ENCODE measurements around the gene WNT3A.
A peak's percentile ranks its signal among the peaks of the same experiment; 100 is the strongest.

WNT3A gene

DNA sequence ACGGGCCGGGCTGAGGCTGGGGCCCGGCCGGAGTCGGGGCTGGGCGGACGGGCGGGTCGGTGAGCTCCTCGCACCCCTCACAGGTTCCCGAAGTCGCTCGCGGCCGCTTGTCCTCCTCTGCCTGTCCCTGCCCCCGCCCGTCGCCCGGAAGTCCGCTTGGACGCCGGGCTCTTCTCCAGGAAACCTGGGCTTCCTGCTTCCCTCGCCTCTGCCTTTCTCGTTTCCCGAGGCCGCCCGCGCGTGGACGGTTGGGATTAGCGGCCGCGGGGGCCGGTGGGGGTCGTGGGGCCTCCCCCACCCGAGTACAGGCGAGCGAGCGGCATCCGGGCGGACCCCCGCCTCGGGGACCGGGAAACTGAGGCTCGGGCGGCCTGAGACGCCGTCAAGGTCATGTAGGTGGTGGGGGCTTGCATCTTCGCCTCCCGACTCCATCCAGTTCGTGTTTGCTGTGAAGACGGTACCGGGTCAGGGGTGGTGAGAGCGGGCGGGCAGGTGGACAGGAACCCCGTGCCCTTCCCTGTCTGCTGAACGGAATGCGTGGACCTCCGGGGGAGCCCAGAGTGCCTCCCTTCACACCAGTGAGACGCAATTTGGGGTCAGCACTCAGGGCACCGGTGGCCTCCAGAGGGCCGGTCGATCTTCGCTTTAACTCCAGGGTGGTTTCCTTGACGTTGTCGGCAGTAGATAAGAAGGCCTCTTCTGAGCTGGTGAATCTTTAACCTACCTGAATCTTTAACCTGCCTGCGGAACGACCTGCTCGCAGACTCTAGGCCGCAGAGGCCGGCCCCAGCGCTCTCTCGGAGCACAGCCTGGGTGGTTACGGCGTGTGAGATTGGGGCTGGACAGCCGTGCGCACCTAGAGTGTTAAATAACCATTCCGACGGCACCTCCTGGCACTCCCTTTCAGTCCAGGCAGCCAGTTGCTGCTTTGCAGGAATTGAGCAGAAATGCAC, 76.4 kb downstream of the WNT3A start:
- Mint-ChIP-seq H3K9me3 (no peaks in the 10 kb centered on the region), H3K27me3 (no peaks in the 10 kb centered on the region), H3K4me1 (ENCODE audit: low read depth in 2 of 2) (peaks cover 50 to 63% of the 10 kb centered on the region in 2 donors), H3K4me3 (peak overlapping the region; percentile 91 to 94), H3K36me3 (ENCODE audit: insufficient read depth) (peaks cover 38% of the 10 kb centered on the region), H3K27ac (peak overlapping the region; percentile 96 to 98)
- peak; percentile 14 for ATAC-seq (replicated peaks)
- peak in 1 of 3 experiments; percentile 22 for DNase-seq

GRCh38 chr1:228083871-228084278, 77.1 kb downstream of the WNT3A start:
- DNase-seq (no peak), ATAC-seq (replicated peaks) (no peak)
- peak overlapping the region; percentile 96 to 98 for H3K27ac Mint-ChIP-seq
- peak overlapping the region; percentile 91 to 94 for H3K4me3 Mint-ChIP-seq
- no peaks in the 10 kb centered on the region for H3K27me3 Mint-ChIP-seq
- peaks cover 57 to 66% of the 10 kb centered on the region in 2 donors for H3K4me1 Mint-ChIP-seq (ENCODE audit: low read depth in 2 of 2)
- H3K36me3 Mint-ChIP-seq (ENCODE audit: insufficient read depth), result peaks cover 45% of the 10 kb centered on the region
- no peaks in the 10 kb centered on the region for H3K9me3 Mint-ChIP-seq

DNA sequence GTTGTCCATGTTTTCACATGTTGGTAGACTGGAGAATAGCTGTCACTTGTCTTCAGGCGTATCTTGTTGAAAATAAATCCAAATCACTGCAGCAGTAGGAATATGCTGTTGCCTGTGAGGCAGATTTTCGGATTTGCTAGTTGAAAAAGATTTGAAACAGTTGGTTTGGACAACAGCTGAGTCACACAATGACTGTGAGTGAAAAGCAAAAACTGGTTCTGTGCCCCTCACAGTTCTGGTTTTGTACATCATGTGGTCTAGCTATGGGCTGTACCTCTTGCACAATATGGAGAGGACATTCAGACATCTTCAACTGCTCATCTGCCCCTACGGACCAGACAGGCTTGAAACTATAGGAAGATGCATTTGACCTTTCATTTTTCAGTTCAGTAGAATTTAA, 77.5 kb downstream of the WNT3A start:
- no peak for DNase-seq
- Mint-ChIP-seq H3K36me3 (ENCODE audit: insufficient read depth) (peaks cover 49% of the 10 kb centered on the region), H3K9me3 (no peaks in the 10 kb centered on the region), H3K27ac (peak overlapping the region; percentile 96 to 98), H3K4me3 (peak overlapping the region; percentile 91 to 94), H3K4me1 (ENCODE audit: low read depth in 2 of 2) (peaks cover 61 to 69% of the 10 kb centered on the region in 2 donors), H3K27me3 (no peaks in the 10 kb centered on the region)
- no peak for ATAC-seq (replicated peaks)

GRCh38 chr1:228084797-228085196, 78.0 kb downstream of the WNT3A start:
- Mint-ChIP-seq H3K4me1 (ENCODE audit: low read depth in 2 of 2) (peaks cover 63 to 73% of the 10 kb centered on the region in 2 donors), H3K27ac (peak overlapping the region; percentile 81 to 98), H3K36me3 (ENCODE audit: insufficient read depth) (peaks cover 53% of the 10 kb centered on the region)

DNA sequence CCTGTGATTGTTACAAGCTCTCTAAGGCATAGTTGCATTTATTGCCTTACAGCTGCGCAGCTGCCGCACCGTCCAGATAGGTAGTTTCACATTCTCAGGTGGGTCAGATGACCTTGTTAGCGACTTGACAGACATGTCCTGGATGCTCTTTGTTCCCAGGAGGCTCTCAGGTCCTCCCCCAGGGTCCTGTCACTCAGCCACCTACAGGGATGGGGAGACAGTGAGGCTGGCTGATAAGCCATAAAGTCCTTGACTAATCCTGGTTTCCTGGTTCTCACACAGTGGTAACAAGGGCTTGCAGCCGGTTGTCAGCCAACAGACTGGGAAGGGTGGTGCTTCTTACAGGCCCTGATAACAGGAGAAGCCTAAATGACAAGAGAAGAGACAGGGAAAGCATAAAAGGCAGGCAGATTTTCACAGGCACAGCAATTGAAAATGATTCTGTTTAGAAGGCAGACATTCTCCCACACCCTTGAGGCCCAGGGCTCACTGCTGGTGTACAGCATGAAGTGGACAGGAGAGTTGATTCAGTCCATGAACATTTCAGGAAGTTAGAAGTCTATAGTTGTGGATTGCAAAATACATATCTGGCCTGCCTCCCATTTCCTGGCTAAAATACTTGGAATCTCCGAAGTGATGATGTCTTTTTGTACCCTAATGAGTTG, 78.6 kb downstream of the WNT3A start:
- H3K9me3 Mint-ChIP-seq, result no peaks in the 10 kb centered on the region
- ATAC-seq (replicated peaks) (no peak), DNase-seq (no peak)
- peaks cover 55% of the 10 kb centered on the region for H3K36me3 Mint-ChIP-seq (ENCODE audit: insufficient read depth)
- H3K4me3 Mint-ChIP-seq, result peak overlapping the region; percentile 91 to 94
- no peaks in the 10 kb centered on the region for H3K27me3 Mint-ChIP-seq
- H3K4me1 Mint-ChIP-seq (ENCODE audit: low read depth in 2 of 2), result peaks cover 68 to 75% of the 10 kb centered on the region in 2 donors
- peak overlapping the region; percentile 81 to 98 for H3K27ac Mint-ChIP-seq

More at GRCh38 chr1:228084797-228085196, 78.0 kb downstream of the WNT3A start:
- Mint-ChIP-seq H3K9me3 (no peaks in the 10 kb centered on the region), H3K4me3 (peak overlapping the region; percentile 91 to 94), H3K27me3 (no peaks in the 10 kb centered on the region)
- no peak for DNase-seq
- ATAC-seq (replicated peaks), result no peak

DNA sequence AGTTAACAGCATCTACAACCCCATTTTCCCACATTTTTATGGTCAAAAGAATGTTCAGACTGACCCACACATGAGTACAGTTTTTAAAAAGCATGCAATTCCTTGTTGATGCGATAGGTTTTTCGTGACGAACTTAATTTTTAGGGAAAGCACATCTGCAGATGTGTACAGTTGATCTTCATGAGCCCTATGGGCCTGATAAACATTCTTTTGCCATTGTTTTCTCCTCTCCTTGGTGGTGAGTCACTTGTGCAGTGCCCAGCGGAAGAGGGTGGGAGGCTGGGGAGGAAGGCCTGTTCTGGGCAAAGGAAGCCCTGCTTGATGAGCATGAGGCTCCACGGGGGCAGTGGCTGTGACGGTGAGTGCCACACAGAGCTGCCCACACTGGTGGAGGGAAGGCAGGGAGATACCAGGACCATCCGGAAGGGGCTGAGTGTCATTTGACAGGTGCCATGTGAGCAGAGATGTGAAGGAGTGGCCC, 81.0 kb downstream of the WNT3A start:
- DNase-seq (no peak), ATAC-seq (replicated peaks) (peak; percentile 31)
- Mint-ChIP-seq H3K36me3 (ENCODE audit: insufficient read depth) (peaks cover 74% of the 10 kb centered on the region), H3K27me3 (no peaks in the 10 kb centered on the region), H3K4me1 (ENCODE audit: low read depth in 2 of 2) (peaks cover 82 to 89% of the 10 kb centered on the region in 2 donors), H3K9me3 (no peaks in the 10 kb centered on the region), H3K27ac (peak overlapping the region; percentile 93 to 97), H3K4me3 (peak overlapping the region; percentile 78 to 79)

- DNase-seq, result no peak
- H3K36me3 Mint-ChIP-seq (ENCODE audit: insufficient read depth), result peaks cover 76% of the 10 kb centered on the region
- peak overlapping the region; percentile 78 to 79 for H3K4me3 Mint-ChIP-seq
- H3K9me3 Mint-ChIP-seq, result no peaks in the 10 kb centered on the region
- H3K27me3 Mint-ChIP-seq, result no peaks in the 10 kb centered on the region
- peaks cover 82 to 86% of the 10 kb centered on the region in 2 donors for H3K4me1 Mint-ChIP-seq (ENCODE audit: low read depth in 2 of 2)
- peak overlapping the region; percentile 93 to 97 for H3K27ac Mint-ChIP-seq
- peak; percentile 64 for ATAC-seq (replicated peaks)
Observed at GRCh38 chr1:228088586-228089498, 82.0 kb downstream of the WNT3A start.

GRCh38 chr1:228089519-228090380, 83.0 kb downstream of the WNT3A start:
- Mint-ChIP-seq H3K4me1 (ENCODE audit: low read depth in 2 of 2) (peaks cover 77 to 80% of the 10 kb centered on the region in 2 donors), H3K36me3 (ENCODE audit: insufficient read depth) (peaks cover 76% of the 10 kb centered on the region), H3K27ac (peak overlapping the region; percentile 93 to 97), H3K4me3 (peak overlapping the region; percentile 78 to 79), H3K9me3 (no peaks in the 10 kb centered on the region), H3K27me3 (no peaks in the 10 kb centered on the region)
- ATAC-seq (replicated peaks) (peak; percentile 16), DNase-seq (no peak)

DNA sequence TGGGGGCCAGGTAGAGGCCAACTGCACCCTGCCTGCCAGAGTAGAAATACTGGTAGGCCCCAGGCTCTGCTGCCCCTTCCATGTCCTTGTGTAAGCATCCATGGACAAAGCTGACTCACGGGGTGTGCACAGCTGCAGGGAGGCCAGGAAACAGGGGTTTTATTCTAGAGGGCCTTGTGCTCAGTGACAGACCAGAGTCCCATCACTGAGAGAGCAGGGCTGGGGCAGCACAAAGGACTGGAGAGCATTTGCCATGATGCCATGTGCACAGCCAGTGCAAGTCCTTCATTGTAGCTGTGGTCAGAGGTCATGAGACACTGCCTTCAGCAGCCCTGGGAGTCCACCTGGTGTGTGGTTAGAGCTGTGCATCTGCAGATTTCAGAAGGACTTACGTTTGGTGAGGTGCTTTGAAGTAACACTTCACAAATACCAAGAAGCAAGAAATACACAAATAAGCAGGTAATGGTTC, 83.8 kb downstream of the WNT3A start:
- ATAC-seq (replicated peaks) (peak; percentile 13), DNase-seq (no peak)
- Mint-ChIP-seq H3K4me1 (ENCODE audit: low read depth in 2 of 2) (peaks cover 77 to 80% of the 10 kb centered on the region in 2 donors), H3K4me3 (peak overlapping the region; percentile 78 to 79), H3K9me3 (no peaks in the 10 kb centered on the region), H3K27ac (peak overlapping the region; percentile 85 to 97), H3K36me3 (ENCODE audit: insufficient read depth) (peaks cover 74% of the 10 kb centered on the region), H3K27me3 (no peaks in the 10 kb centered on the region)

DNA sequence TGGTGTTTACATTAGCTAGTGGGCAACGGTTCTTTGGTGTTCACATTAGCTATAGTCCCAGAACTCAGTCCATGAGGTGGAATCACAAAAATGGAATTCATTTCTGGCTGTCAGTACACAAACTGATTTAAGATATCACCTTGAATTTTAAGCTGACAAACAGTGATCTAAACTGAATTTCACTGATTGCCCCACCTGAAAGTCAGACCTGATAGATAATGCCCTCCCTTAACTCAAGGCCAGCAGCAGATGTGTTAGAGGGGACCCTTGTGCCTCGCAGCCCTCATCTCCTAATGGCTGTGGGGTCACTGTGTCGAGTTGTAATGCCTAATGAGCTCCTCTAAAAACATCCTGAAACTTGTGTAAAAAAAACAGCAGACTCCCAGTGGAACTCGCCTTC, 84.3 kb downstream of the WNT3A start:
- Mint-ChIP-seq H3K27me3 (no peaks in the 10 kb centered on the region), H3K9me3 (no peaks in the 10 kb centered on the region), H3K36me3 (ENCODE audit: insufficient read depth) (peaks cover 78% of the 10 kb centered on the region), H3K4me1 (ENCODE audit: low read depth in 2 of 2) (peaks cover 76 to 80% of the 10 kb centered on the region in 2 donors), H3K27ac (peak overlapping the region; percentile 85 to 97), H3K4me3 (peak overlapping the region; percentile 78 to 79)
- ATAC-seq (replicated peaks), result no peak
- DNase-seq, result no peak

DNA sequence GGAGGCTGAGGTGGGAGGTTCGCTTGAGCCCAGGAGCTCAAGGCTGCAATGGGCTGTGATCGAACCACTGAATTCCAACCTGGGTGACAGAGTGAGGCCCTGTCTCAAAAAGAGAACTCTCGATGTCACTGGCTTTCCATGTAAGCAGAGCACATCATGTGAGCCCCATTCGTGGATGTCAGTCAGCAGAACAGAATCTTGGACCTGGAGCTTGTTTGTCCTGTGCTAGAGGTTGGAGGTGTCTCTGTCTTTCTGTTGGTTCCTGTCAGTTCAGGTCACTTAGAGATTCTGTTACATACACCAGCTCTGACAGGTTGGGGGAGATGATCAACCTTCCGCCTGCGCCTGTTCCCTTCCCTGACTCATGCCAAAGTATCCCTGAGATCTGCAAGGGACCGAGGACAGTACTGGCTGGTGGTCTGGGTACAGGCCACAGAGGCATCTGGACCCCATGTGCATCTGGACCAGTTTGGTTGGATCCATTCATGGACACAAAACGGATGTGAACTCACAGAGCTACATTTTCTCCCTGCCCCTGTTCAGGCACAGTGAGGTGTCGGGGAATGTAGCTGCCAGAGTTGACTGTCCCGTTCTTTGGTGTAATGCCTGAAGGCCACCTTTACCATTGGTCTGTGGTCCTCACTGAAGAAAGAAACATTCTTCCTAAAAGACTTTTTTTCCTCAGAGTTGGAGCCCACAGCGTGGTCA, 85.7 kb downstream of the WNT3A start:
- ATAC-seq (replicated peaks) (no peak), DNase-seq (no peak)
- peaks cover 87% of the 10 kb centered on the region for H3K36me3 Mint-ChIP-seq (ENCODE audit: insufficient read depth)
- no peaks in the 10 kb centered on the region for H3K9me3 Mint-ChIP-seq
- no peaks in the 10 kb centered on the region for H3K27me3 Mint-ChIP-seq
- peaks cover 66 to 74% of the 10 kb centered on the region in 2 donors for H3K4me1 Mint-ChIP-seq (ENCODE audit: low read depth in 2 of 2)
- H3K4me3 Mint-ChIP-seq, result peak overlapping the region; percentile 20 to 79
- H3K27ac Mint-ChIP-seq, result peak overlapping the region; percentile 13 to 73
